Activated T-cell treated with anti-CD3 and anti-CD28 coated beads, Interleukin-2, amount 50 U/mL, for 72 hours (primary cell): ENCODE measurements around the gene SLC6A9. TPM values are rescaled to one million over a fixed set of nuclear protein-coding genes. Genes with fewer than 3 reads are reported as not detected.
A peak's percentile ranks its signal among the peaks of the same experiment; 100 is the strongest.

Experiments used
- ATAC-seq, 2 donors: fragments of 150-1000 bp; cut with Tn5 transposase; replicated peaks in 1 of 2; 2 replicates each; pipeline ENCODE4 v1.10.0; 2021; ENCODE audit warnings: moderate library complexity in 2 of 2, mild to moderate bottlenecking in 1 of 2
- DNase-seq, 2 donors: peaks; one replicate each; pipeline ENCODE4 v3.0.0; 2021 to 2022; ENCODE audit warnings: mixed read lengths in 1 of 2
- H3K27ac Mint-ChIP-seq: one replicate; pipeline ENCODE4 v1.8.0; 2022; ENCODE audit warnings: mild to moderate bottlenecking, moderate library complexity, mixed read lengths
- H3K27me3 Mint-ChIP-seq: one replicate; pipeline ENCODE4 v1.8.0; 2022; ENCODE audit warnings: low read depth, mixed read lengths
- H3K36me3 Mint-ChIP-seq, 2 donors: one replicate each; pipeline ENCODE4 v1.8.0; 2022; ENCODE audit warnings: mixed read lengths in 2 of 2, mild to moderate bottlenecking in 1 of 2; ENCODE audit not compliant: insufficient read depth in 2 of 2
- H3K4me1 Mint-ChIP-seq: one replicate; pipeline ENCODE4 v1.8.0; 2022; ENCODE audit warnings: low read depth, mixed read lengths
- H3K4me3 Mint-ChIP-seq, 2 donors: one replicate each; pipeline ENCODE4 v1.8.0; 2022; ENCODE audit warnings: mild to moderate bottlenecking in 2 of 2, mixed read lengths in 2 of 2, moderate library complexity in 2 of 2
- H3K9me3 Mint-ChIP-seq, 2 donors: one replicate each; pipeline ENCODE4 v1.8.0; 2022; ENCODE audit warnings: mixed read lengths in 2 of 2
- total RNA-seq, 2 donors: library from RNA; stranded (reverse); gene quantifications; one replicate each; pipeline ENCODE4 v1.2.3, GENCODE V29; 2022

Gene SLC6A9
- total RNA-seq, 2 donors from 2014 or later, result 24.5 to 28.3 TPM

GRCh38 chr1:43956234-43956633, 75.0 kb downstream of the SLC6A9 start:
- Mint-ChIP-seq H3K4me3 (no peak overlapping the region), H3K27ac (no peak overlapping the region), H3K4me1 (peaks cover 3% of the 10 kb centered on the region), H3K27me3 (no peaks in the 10 kb centered on the region), H3K36me3 (peaks cover 0 to 2% of the 10 kb centered on the region in 2 donors), H3K9me3 (no peaks in the 10 kb centered on the region)
- no peak for DNase-seq
- no peak for ATAC-seq

- Mint-ChIP-seq H3K27me3 (no peaks in the 10 kb centered on the region), H3K4me1 (peaks cover 20% of the 10 kb centered on the region), H3K36me3 (peaks cover 4 to 5% of the 10 kb centered on the region in 2 donors), H3K27ac (no peak overlapping the region), H3K9me3 (no peaks in the 10 kb centered on the region), H3K4me3 (no peak overlapping the region)
- no peak for ATAC-seq
- DNase-seq, result no peak
Observed at GRCh38 chr1:43954036-43954435, 77.2 kb downstream of the SLC6A9 start.

GRCh38 chr1:43953361-43953760, 77.9 kb downstream of the SLC6A9 start:
- Mint-ChIP-seq H3K27me3 (no peaks in the 10 kb centered on the region), H3K27ac (no peak overlapping the region), H3K4me1 (peaks cover 27% of the 10 kb centered on the region), H3K9me3 (no peaks in the 10 kb centered on the region), H3K36me3 (peaks cover 4 to 5% of the 10 kb centered on the region in 2 donors), H3K4me3 (no peak overlapping the region)
- no peak for ATAC-seq
- no peak for DNase-seq

GRCh38 chr1:43952731-43953346, 78.4 kb downstream of the SLC6A9 start:
- Mint-ChIP-seq H3K36me3 (peaks cover 4 to 5% of the 10 kb centered on the region in 2 donors), H3K4me3 (no peak overlapping the region), H3K27ac (no peak overlapping the region), H3K4me1 (peaks cover 32% of the 10 kb centered on the region), H3K9me3 (no peaks in the 10 kb centered on the region), H3K27me3 (no peaks in the 10 kb centered on the region)
- DNase-seq, result no peak
- ATAC-seq, result no peak

GRCh38 chr1:43951021-43951985, 80.0 kb downstream of the SLC6A9 start:
- no peak for DNase-seq
- Mint-ChIP-seq H3K4me1 (peaks cover 39% of the 10 kb centered on the region), H3K27me3 (no peaks in the 10 kb centered on the region), H3K27ac (no peak overlapping the region), H3K36me3 (peaks cover 3 to 5% of the 10 kb centered on the region in 2 donors), H3K9me3 (no peaks in the 10 kb centered on the region), H3K4me3 (no peak overlapping the region)
- no peak for ATAC-seq

- H3K9me3 Mint-ChIP-seq, result no peaks in the 10 kb centered on the region
- no peak for ATAC-seq
- no peak overlapping the region for H3K4me3 Mint-ChIP-seq
- H3K27me3 Mint-ChIP-seq, result no peaks in the 10 kb centered on the region
- H3K27ac Mint-ChIP-seq, result no peak overlapping the region
- DNase-seq, result no peak
- H3K4me1 Mint-ChIP-seq, result peaks cover 55% of the 10 kb centered on the region
- H3K36me3 Mint-ChIP-seq, result peaks cover 3 to 6% of the 10 kb centered on the region in 2 donors
Observed at GRCh38 chr1:43949678-43950077, 81.6 kb downstream of the SLC6A9 start.

GRCh38 chr1:43947874-43948437, 83.3 kb downstream of the SLC6A9 start:
- Mint-ChIP-seq H3K36me3 (peaks cover 3 to 6% of the 10 kb centered on the region in 2 donors), H3K9me3 (no peaks in the 10 kb centered on the region), H3K4me3 (peak overlapping the region; percentile 93 to 97), H3K4me1 (peaks cover 59% of the 10 kb centered on the region), H3K27ac (no peak overlapping the region), H3K27me3 (no peaks in the 10 kb centered on the region)
- no peak for DNase-seq
- ATAC-seq, result no peak

- Mint-ChIP-seq H3K36me3 (peaks cover 3 to 6% of the 10 kb centered on the region in 2 donors), H3K27ac (peak overlapping the region; percentile 97), H3K27me3 (no peaks in the 10 kb centered on the region), H3K9me3 (no peaks in the 10 kb centered on the region), H3K4me1 (peaks cover 59% of the 10 kb centered on the region), H3K4me3 (peak overlapping the region; percentile 93 to 97)
- DNase-seq, result no peak
- no peak for ATAC-seq
Observed at GRCh38 chr1:43947061-43947873, 84.0 kb downstream of the SLC6A9 start.

Other genes with a start within 250 kb of the SLC6A9 start
- gene ARTN, start 97.7 kb downstream of the SLC6A9 start, total RNA-seq, result 1 to 10 TPM; 1.9 to 3.0 TPM
- 10 to 100 TPM; 21.0 to 27.3 TPM for gene IPO13, start 84.5 kb downstream of the SLC6A9 start, total RNA-seq
- gene DPH2, start 61.5 kb downstream of the SLC6A9 start, total RNA-seq, result 10 to 100 TPM; 21.4 to 31.0 TPM
- gene ATP6V0B, start 56.5 kb downstream of the SLC6A9 start, total RNA-seq, result 10 to 100 TPM; 89.9 to 98.0 TPM
- 10 to 100 TPM; 19.5 to 20.4 TPM for gene B4GALT2, start 52.3 kb downstream of the SLC6A9 start, total RNA-seq
- 1 to 10 TPM in 1 of 2 donors, under 1 TPM in 1; 0.99 to 1.4 TPM for gene CCDC24, start 39.9 kb downstream of the SLC6A9 start, total RNA-seq
- not detected for gene KLF17, start 87.4 kb upstream of the SLC6A9 start, total RNA-seq
- not detected for gene KLF18, start 110.2 kb upstream of the SLC6A9 start, total RNA-seq
- gene DMAP1, start 182.0 kb upstream of the SLC6A9 start, total RNA-seq, result 10 to 100 TPM; 40.0 to 46.6 TPM